GM18907 (cell line): ENCODE data around the gene IL11RA.

Experiments used
- ATAC-seq: cut with Tn5 transposase; IDR thresholded peaks from one replicate; pipeline ENCODE4 v1.9.1; 2021; ENCODE audit warnings: mild to moderate bottlenecking, moderate library complexity; ENCODE audit not compliant: unreplicated experiment

IL11RA gene

DNA sequence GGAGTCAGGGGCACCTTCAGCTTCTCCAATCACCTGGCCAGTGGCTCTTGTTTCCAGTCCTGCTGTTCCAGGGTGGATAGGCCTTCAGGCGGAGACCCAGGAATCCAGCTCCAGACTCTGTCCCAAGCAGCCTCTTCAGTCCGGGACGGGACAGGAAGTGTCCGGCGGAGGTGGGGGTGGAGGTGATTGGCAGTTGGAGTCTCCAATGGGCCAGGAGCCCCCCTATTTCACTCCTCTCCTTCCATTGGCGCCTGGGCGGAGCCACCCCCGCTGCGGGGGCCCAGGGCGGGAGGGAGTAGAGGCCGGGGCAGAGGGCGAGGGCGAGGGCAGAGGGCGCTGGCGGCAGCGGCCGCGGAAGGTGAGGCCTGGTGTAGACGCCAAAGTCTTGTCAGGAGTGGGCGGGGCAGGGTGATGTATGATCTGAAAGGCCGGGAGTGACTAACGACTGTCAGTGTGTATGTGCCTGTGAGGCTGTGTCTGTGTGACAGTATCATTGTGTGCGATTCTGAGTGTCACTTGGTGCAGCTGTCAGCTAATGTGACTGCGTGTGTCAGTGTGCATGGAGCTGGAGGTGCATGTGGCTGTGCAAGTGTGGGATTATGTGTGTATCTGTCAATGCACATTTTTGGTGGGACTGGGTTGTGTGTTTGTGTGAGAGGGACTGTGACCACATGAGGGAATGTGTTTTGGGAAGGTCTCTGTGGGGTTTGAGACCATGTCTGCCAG, at the start of gene IL11RA:
IL11RA (plus strand) TSS at position 310 of the 726 bp plus-strand sequence. CDS start 3,033 bp downstream, outside the sequence.
- ATAC-seq: peak; percentile 46

DNA sequence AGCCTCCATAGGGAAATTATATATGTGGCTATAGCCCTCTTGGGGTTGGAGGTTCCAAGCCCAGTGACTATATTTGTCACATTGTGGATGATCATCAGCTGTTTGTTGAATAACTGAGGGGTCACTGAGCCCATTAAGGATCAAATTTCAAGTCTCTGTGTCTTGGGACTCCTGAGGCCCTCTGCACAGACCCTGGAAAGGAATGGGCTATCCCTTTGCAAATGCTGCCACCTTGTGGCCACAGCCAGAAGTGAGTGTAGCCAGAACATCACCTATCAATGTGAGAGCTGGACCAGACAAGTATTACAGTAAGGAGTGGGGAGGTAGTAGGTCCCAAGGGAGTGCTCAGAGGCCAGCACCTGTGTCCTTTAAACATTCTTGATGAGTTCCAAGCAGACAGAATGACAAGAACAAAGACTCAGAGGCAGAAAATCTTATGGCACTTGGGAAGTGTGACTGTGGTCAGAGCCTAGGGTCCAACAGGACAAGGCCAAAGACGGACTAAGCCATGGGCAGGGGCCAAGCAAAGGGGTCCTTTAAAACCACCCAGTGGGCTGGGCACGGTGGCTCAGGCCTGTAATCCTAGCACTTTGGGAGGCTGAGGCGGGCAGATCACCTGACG, 48.3 kb upstream of the IL11RA start:
- ATAC-seq: peak; percentile 62

DNA sequence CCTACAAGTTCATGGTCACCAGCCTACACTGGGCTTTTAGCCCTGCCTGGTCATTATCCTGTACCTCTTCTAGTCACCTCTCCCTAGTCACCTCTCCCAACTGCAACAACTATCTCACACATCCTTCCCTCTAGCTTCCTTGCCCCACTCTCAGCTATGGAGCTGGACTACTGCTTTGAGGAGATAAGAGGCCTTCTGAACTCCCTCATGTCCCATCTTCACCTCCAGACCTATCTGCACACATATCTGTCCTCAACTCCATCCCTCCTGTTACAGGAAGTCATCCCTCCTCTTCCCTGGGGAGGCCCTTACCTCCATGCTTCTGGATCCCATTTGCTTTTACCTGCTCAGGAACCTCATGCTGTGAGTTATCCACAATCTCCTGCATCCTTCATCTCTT, 45.8 kb upstream of the IL11RA start:
- ATAC-seq: no peak

DNA sequence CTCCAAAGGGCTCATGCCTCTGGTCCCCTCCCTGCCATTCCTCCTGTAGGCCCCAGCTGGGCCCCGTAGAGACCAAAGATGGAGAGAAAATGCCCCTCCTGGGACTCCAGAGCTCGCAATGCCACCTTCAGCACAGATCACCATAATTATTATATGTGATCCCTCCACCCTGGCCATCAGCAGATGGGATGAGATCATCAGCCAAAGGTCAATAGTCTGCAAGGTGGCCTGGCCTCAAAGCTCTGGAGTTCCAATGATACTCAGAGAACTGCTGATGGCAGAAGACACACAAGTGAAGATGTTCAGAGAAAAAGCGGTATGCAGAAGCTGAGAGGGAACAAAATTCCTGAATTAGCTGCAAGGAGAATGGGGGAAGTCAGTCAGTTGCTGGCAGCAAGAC, 45.1 kb upstream of the IL11RA start:
- ATAC-seq: no peak

DNA sequence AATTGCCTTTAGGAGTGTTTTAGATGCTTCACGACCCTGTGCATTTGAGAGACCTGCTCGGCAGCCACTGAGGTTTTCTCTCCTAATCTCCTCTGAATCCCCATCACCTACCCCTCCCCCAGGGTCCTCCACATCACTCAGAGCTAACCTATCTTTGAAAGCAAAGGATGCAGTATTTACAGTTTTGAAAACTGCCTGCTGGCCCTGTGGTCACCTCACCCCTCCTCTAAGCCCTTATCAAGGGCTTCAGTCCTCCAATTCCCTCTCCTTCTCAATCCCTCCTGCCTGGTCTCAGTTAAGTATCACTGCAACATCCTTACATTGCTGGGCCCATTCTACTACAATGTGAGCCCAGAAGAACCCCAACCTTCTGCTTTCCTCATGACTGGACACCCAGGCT, 44.7 kb upstream of the IL11RA start:
- ATAC-seq: no peak

DNA sequence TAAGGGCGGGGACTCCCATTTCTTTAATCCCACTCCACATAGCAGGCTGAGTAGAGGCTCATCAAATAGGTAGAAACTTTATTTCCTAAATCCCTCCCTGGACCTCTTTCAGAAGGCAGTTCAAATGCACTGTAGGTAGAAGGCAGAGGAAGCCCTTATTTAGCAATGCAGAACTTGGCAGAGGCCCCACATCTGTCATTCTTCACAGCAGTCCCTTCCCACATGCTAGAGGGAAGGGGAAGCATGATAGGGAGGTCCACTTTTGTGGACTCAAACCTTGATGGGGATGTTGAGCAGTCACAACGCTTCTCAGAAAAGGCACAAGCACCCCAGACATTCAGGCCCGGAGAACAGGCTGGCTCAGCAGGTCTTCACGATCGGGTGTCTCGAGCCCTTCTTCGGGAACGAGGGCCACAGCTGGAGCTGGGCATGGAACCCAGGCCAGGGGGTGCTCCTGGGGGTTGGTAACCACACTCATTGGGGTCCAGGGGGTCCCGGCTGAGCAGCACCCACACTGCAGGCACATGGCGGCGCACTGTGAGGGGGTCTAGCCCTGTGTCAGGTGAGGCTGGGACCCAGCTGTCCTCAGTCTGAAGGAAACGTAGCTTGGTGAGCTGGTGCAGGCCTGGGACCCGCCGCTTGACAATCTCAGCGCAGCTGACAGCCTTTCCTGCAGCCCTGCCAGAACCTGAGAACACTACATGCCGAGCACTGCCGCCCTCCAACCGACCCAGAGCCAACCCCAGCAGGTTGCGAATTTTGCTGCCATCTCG, 41.4 kb upstream of the IL11RA start:
- no peak for ATAC-seq

DNA sequence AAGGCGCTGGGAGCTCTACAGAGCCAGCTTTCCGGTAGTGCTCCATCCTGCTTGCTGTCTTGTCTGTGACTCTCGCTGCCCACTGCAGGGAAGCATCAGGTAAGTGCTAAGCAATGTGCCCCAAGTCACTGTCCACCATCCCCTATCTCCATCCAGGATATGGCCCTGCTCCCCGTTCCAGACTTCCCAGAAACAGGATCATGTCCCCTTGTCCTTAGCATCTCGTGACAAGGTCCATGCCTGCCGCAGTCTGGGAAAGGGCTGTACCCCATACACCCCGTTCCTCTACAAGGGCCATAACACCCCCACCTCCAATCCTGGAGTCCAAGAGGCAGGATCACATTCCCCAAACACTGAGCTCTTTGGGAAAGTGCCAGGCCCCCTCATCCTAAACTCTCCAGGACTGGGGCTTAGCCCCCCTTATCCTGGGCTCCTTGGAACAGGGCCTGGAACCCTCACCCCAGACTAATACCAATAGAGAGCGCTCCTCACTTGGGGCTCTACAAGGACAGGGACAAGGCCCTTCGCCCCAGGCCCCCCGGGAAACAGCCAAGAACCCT, 40.7 kb upstream of the IL11RA start:
- peak; percentile 5 for ATAC-seq

DNA sequence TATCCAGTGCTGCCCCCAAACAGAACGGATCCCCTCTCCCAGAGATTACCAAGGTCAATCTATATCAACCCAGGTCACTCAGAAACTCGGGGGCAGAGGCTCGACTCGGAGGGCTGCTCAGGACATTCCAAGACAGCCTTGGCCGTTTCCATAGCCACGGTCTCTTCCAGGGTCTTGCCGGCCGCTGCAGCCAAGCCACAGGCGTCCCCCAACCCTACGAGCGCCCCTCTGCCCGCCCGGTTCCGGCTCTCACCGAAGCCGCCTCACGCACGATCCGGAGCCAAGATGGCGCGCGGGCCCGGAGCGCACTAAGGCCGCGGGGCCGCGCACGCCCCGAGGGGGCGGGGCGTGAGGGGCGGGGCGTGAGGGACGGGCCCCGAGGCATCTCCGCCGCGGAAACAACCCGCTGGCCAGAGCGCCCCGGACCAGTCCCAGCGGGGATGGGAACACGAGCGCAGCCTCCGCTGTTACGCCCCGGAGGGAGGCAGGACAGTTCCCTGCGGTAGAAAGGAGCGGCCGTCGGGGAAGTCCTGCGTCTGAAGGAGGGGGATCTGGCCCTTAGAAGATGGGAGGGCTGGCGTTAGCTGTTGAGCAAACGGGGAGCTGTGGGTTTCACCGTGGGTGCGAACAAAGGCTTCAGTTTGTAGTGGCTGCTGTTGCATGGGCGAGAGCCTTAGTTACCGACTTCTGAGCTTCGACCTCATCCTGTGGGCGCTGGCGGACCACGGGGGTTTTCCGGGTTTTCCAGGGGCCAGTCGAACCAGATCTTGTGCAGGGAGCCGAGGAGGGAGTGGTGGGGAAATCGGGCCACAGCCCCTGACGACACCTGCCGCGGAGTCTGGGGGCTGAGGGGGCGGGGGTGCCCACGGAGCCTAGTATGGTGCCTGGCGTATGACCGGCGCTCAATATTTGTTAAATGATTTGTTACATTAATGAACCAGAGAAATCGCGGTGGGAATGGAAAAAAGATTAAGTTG, 39.9 kb upstream of the IL11RA start, which contains the start of gene RPP25L:
RPP25L (minus strand) TSS at position 287 of the 977 bp plus-strand sequence. CDS start 801 bp downstream, outside the sequence.
- ATAC-seq: peak; percentile 77

DNA sequence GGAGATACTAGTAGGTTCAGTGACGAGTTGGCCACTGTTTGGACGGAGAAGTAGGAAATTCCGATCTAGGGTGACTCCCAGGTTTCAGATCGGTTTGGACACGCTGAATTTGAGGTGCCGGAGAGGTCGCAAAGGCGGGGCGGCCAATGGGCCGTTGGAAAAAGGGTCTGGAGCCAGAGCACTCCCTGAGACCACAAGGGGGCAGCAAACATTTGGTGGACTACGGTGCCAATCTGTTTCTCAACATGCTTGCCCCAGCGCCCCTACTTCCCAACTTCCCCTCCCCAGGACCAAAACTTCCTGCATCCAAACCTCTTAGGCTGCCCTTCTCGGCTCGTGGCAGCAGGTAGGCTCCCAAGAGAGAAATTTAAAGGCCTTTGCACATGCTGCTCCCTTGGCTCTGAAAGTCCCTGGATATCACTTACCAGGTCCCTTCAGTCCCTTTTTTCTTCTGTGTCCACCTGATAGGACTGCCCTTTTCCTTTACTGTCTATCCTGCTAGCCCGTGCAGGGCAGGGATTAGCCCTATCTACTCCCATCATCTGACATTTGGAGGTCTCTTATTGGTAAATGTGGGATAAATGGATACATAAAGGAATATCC, 39.1 kb upstream of the IL11RA start:
- ATAC-seq: peak; percentile 37

DNA sequence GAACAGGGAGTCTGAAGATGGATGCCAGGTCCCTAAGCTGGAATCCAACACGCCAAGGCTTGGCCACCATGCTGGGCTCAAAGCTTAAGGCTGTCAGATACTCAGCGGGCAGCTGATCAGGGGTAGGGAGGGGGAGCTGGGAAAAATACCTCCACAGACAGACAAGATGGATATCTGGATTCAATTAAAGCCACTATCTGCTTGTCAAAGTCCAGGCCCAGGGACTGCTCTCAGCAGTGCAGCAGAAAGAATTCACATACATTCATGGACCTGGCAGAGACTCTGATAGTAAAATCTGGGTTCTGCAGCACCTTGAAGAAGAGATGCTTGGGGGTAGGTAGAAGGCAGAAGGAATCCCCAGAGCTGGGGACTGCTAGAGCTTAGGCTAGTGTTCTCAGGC, 36.9 kb upstream of the IL11RA start:
- ATAC-seq: no peak

DNA sequence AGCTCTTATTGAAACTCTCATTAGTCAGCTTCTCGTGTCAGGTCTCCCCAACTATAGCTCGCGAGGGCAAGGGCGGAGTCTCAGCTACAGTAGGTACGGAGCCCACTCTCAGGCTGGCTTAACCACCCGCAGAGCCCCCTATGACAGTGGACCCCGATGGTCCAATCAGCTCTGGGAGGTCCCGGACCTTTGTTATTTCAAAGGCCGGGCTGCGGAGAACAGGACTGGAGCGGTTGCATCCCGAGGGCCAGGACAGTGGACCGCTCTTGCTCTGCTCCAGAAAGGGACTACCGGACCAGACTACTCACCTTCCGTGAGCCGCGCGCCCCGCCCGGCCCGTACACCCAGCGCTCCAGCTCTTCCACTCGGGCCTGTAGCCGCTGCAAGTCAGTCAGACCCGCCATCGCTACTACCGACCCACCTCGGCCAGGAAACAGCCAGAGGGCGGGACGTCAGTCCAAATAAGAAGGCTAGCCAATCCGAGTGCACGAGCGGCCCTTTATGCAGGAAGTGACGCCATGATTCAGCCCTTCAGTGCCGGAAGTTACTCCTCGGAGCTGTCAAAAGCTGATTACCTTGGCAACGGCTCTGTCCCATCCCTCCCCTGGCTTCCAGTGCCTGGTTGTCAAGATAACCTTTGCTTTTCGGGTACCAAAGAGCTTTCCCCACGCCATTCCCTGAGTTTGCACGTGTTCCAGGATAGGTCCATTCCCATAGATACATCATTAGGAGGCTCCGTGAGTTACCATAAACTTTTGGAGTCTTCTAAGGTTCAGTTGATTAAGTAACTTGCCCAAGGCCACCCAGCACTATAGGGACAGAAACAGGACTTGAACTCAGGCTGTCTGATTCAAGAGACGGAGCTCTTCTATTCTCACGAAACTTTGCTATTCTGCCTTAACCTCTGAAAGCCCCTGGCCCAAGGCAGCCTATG, 31.7 kb upstream of the IL11RA start, which contains the start of gene DCTN3:
DCTN3 (minus strand) TSS at position 435 of the 934 bp plus-strand sequence; CDS start at position 404, 31 bp downstream.
- peak; percentile 95 for ATAC-seq

DNA sequence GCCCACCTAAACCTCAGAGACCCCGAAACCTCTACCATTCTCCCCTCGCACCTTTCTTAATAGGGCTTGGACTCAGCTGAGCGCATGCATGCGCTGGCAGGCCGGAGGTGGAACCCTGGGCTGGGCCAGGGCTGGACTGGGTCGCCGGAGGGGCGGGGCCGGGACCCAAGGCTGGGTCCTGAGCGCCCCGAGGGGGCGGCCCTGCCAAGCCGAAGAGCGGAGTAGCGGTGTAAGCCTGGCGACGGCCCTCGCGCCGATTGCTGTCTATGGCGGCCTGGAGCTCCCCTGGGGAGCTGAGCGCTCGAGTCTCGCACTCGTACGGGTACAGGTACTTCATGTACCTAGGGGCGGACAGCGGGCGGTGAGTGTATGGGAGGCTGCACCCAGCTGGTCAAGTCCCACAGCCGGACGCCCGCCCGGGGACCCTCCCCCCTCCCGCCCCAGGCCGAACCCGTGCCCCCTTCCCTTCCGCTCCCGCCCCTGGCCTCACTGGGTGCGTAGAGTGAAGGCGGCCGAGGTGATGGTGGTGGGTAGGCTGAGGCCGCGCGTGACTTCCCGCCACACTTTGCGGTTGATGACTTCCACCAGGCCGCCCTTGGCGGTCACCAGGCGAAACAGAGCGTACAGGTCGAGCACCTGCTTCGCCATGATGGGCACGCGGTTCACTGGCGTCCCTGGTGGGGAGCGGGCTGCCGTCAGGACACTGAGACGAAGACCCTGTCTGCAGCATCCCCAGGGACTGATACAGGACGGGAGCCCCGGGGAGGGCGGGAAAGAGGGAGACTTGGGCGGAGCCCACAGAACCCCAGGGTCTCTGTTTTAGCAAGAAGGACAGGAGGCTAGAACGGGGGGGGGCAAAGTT, 28.4 kb upstream of the IL11RA start:
- no peak for ATAC-seq

DNA sequence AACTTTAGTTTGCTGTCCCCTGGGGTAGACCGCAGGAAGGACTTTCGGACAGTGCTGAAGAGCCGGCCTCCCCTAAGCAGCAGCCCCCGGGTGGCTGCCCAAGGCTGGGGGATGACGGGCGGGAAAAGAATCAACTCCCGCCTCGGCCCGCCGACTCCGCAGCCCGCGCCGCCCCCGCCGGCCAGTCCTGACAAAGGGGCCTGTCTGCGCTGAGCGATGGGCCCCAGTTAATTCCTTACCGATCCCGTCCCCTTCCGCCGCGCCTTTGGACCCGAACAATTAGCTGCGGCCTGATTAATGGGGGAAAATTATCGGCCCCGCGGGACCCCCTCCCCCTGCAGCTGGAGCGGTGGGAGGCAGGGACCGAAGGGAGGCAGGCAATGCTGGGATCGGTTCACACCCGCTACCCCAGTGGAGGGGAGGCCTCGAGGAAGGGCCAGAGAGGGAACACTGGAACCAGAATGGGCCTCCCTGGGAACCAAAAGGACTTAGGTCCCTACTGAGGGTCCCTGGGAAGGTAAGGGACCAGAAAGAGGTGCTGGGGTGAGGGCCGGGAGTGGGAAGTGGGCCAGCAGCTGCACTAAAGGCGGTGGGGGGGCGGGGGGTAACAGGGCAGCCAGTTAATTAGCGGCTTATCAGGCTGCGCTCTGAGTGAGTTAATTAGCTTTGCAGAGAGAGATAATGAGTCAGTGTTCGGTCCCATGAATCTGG, 27.4 kb upstream of the IL11RA start:
- no peak for ATAC-seq

DNA sequence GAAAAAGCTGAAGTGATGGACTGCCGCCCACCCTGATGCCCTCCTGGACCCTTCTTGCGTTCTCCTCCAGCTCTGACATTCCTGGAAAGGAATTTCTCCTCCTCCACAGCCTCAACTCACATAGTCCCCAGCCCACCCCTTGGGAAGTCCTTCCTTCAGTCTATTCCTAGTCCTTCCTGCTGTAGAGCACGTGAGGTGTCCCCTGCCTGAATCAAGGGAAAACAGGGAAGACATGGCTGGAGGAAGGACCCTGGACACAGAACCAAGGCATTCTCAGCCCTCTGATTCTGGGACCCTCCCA, 26.8 kb upstream of the IL11RA start:
- no peak for ATAC-seq

DNA sequence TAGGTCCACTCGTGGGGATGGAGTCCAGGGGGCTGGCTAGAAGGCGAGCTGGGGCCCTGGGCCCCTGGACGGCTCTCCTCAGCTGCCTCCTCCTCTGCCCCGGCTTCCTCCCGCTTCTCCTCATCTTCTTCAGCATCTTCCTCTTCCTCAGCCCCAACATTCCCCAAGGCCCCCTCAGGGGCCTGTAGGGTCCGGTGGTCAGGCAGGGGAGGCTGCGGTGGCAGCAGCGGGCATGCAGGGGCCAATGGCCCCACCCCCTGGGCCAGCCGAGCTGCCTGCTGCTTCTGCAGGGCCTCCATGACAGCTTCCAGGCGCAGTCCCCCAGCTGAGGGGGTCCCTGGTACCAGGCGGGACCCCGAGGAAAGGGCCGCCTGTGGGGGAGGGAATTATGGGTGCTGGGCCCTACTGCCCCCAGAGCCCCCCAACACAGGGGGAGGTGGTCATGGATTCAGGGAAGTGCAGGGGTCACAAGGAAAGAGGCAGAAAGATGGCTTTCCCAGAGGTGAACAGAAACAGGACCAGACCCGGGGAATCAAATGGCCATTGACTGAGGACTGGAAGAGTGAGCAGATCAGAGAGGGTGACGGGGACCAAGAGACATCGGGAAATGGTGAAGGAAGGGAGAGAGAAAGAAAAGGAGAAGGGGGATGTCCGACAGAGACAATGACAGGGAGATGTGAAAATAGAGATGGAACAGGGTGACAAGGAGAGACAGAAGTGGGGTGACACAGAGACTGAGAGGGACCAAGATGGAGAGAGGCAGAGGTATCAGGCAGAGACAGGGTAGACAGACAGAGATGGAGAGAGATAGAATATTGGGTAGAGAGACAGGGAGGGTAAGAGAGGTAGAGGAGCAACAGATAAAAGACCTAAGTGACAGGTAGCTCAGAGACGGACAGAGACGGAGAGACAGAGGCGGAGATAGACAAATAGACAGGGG, 24.0 kb upstream of the IL11RA start:
- ATAC-seq: no peak
